ENCODE data around the gene KLRC2. TPM values are rescaled to one million over a fixed set of nuclear protein-coding genes. Genes with fewer than 3 reads are reported as not detected.

KLRC2 gene
- total RNA-seq, 1 experiment from 2014 or later: not detected

GRCh38 chr12:10404798-10405197, 31.0 kb downstream of the KLRC2 start:
- Histone ChIP-seq H3K36me3 (ENCODE audit: control insufficient read depth, insufficient read depth, low read length) (no peaks in the 10 kb centered on the region; the same call in 1 of the 2 replicates), H3K4me1 (ENCODE audit: control insufficient read depth, insufficient read depth, low read length) (peaks cover 7% of the 10 kb centered on the region; the same call in 1 of the 2 replicates), H3K27ac (ENCODE audit: low read length) (no peak overlapping the region; the same call in 1 of the 2 replicates), H3K27me3 (ENCODE audit: control insufficient read depth, insufficient read depth, low read length) (no peaks in the 10 kb centered on the region), H3K9me3 (ENCODE audit: control insufficient read depth, insufficient read depth, low read depth, low read length) (0 out of 2 replicates have a peak, but pooled peaks cover 2% of the 10 kb centered on the region), H3K4me3 (ENCODE audit: low read depth in 2 of 2, low read length in 2 of 2) (no peak overlapping the region)
- BruUV-seq (replicated peaks): no TSS peak
- ChIA-PET CTCF (no interaction called here), POLR2A (no interaction called here)
- in situ Hi-C loops (cut with HindIII; ENCODE audit: low pct_unique_long_range_greater_than_20kb, low sequenced_read_pairs): no loop called here
- TF ChIP-seq TCF7L2 (IDR thresholded peaks at IDR 0.05; ENCODE audit: low read depth, low read length): no peak
- no peak for TF ChIP-seq POLR2AphosphoS5 (IDR thresholded peaks at IDR 0.05; ENCODE audit: low read depth, low read length)
- TF ChIP-seq CTCF (IDR thresholded peaks at IDR 0.05): no peak
- TF ChIP-seq REST (IDR thresholded peaks at IDR 0.05; ENCODE audit: insufficient read depth in 1 of 2, low read depth in 2 of 2, low read length in 1 of 2): no peak
- TF ChIP-seq SIN3A (IDR thresholded peaks at IDR 0.05; ENCODE audit: borderline replicate concordance, insufficient read depth, low read depth, low read length): no peak
- intact Hi-C loops (cut with micrococcal nuclease; ENCODE audit: unreplicated experiment): no loop called here
- DNase-seq (ENCODE audit: low read depth, low spot score) (no peak), ATAC-seq (no peak)

- ChIA-PET CTCF (no interaction called here), POLR2A (no interaction called here)
- Histone ChIP-seq H3K27ac (ENCODE audit: low read length) (peak overlapping the region; percentile 17; the same call in 1 of the 2 replicates), H3K4me1 (ENCODE audit: control insufficient read depth, insufficient read depth, low read length) (peaks cover 6% of the 10 kb centered on the region; the same call in 1 of the 2 replicates), H3K36me3 (ENCODE audit: control insufficient read depth, insufficient read depth, low read length) (no peaks in the 10 kb centered on the region; the same call in 1 of the 2 replicates), H3K27me3 (ENCODE audit: control insufficient read depth, insufficient read depth, low read length) (no peaks in the 10 kb centered on the region), H3K9me3 (ENCODE audit: control insufficient read depth, insufficient read depth, low read depth, low read length) (0 out of 2 replicates have a peak, but pooled peaks cover 2% of the 10 kb centered on the region), H3K4me3 (ENCODE audit: low read depth in 2 of 2, low read length in 2 of 2) (no peak overlapping the region)
- in situ Hi-C loops (cut with HindIII; ENCODE audit: low pct_unique_long_range_greater_than_20kb, low sequenced_read_pairs): no loop called here
- no peak for TF ChIP-seq TCF7L2 (IDR thresholded peaks at IDR 0.05; ENCODE audit: low read depth, low read length)
- TF ChIP-seq REST (IDR thresholded peaks at IDR 0.05; ENCODE audit: insufficient read depth in 1 of 2, low read depth in 2 of 2, low read length in 1 of 2): no peak
- TF ChIP-seq SIN3A (IDR thresholded peaks at IDR 0.05; ENCODE audit: borderline replicate concordance, insufficient read depth, low read depth, low read length): no peak
- TF ChIP-seq POLR2AphosphoS5 (IDR thresholded peaks at IDR 0.05; ENCODE audit: low read depth, low read length): no peak
- no peak for TF ChIP-seq CTCF (IDR thresholded peaks at IDR 0.05)
- no TSS peak for BruUV-seq (replicated peaks)
- no peak for ATAC-seq
- intact Hi-C loops (cut with micrococcal nuclease; ENCODE audit: unreplicated experiment): no loop called here
- no peak for DNase-seq (ENCODE audit: low read depth, low spot score)
Measured at GRCh38 chr12:10400829-10401228, 35.0 kb downstream of the KLRC2 start.
